Trophoblast cell (in vitro differentiated cells and primary cell): Measurements from ENCODE around the gene FMNL2.

Source experiments
- DNase-seq, 2 donors: peaks; one replicate each; pipeline ENCODE4 v3.0.0-alpha.2; 2016
- H2AFZ ChIP-seq: 2 replicates; pipeline ENCODE4 v1.6.1; 2013; ENCODE audit warnings: low read length, moderate library complexity, mild to moderate bottlenecking; ENCODE audit not compliant: insufficient read depth, poor library complexity
- H2AK5ac ChIP-seq: 2 replicates; pipeline ENCODE4 v1.6.1; 2013; ENCODE audit warnings: mild to moderate bottlenecking, low read length
- H2BK120ac ChIP-seq: 2 replicates; pipeline ENCODE4 v1.6.1; 2013; ENCODE audit warnings: low read length, mild to moderate bottlenecking, moderate library complexity; ENCODE audit not compliant: insufficient read depth, poor library complexity
- H2BK12ac ChIP-seq: 2 replicates; pipeline ENCODE4 v1.6.1; 2013; ENCODE audit warnings: mild to moderate bottlenecking, low read length, moderate library complexity
- H2BK5ac ChIP-seq: 2 replicates; pipeline ENCODE4 v1.6.1; 2013; ENCODE audit warnings: low read length, low read depth, moderate library complexity, mild to moderate bottlenecking; ENCODE audit not compliant: poor library complexity
- H3K14ac ChIP-seq: 2 replicates; pipeline ENCODE4 v1.6.1; 2013; ENCODE audit warnings: mild to moderate bottlenecking, low read length
- H3K18ac ChIP-seq: 2 replicates; pipeline ENCODE4 v1.6.1; 2013; ENCODE audit warnings: mild to moderate bottlenecking, low read length
- H3K23ac ChIP-seq: 2 replicates; pipeline ENCODE4 v1.6.1; 2013; ENCODE audit warnings: low read length
- H3K27ac ChIP-seq: 2 replicates; pipeline ENCODE4 v1.5.1; 2013; ENCODE audit warnings: low read depth, mild to moderate bottlenecking, inconsistent platforms, low read length, moderate library complexity
- H3K27me3 ChIP-seq: 2 replicates; pipeline ENCODE4 v1.6.1; 2013; ENCODE audit warnings: inconsistent platforms, mild to moderate bottlenecking, low read length, moderate library complexity; ENCODE audit not compliant: insufficient read depth
- H3K36me3 ChIP-seq, 2 experiments: 1 replicate in 1 of 2; 2 replicates in 1 of 2; pipeline ENCODE4 v1.6.1; 2013; ENCODE audit warnings: low read length in 2 of 2, mild to moderate bottlenecking in 2 of 2, moderate library complexity in 1 of 2; ENCODE audit not compliant: insufficient read depth in 2 of 2, control insufficient read depth in 1 of 2
- H3K4ac ChIP-seq: 2 replicates; pipeline ENCODE4 v1.6.1; 2013; ENCODE audit warnings: low read depth, mild to moderate bottlenecking, low read length, moderate library complexity
- H3K4me1 ChIP-seq, 2 experiments: 1 replicate in 1 of 2; 2 replicates in 1 of 2; pipeline ENCODE4 v1.6.1; 2013; ENCODE audit warnings: low read length in 2 of 2, mild to moderate bottlenecking in 2 of 2, moderate library complexity in 1 of 2; ENCODE audit not compliant: insufficient read depth in 2 of 2, control insufficient read depth in 1 of 2
- H3K4me2 ChIP-seq: 2 replicates; pipeline ENCODE4 v1.6.1; 2013; ENCODE audit warnings: inconsistent platforms, mild to moderate bottlenecking, low read length, moderate library complexity
- H3K4me3 ChIP-seq: 2 replicates; pipeline ENCODE4 v1.5.1; 2013; ENCODE audit warnings: mild to moderate bottlenecking, low read depth, low read length, inconsistent platforms
- H3K79me1 ChIP-seq: one replicate; pipeline ENCODE4 v1.6.1; 2013; ENCODE audit warnings: low read length
- H3K79me2 ChIP-seq: 2 replicates; pipeline ENCODE4 v1.6.1; 2013; ENCODE audit warnings: low read length, mild to moderate bottlenecking; ENCODE audit not compliant: control insufficient read depth, insufficient read depth, poor library complexity
- H3K9ac ChIP-seq: 2 replicates; pipeline ENCODE4 v1.6.1; 2013; ENCODE audit warnings: mild to moderate bottlenecking, low read length
- H3K9me3 ChIP-seq: 2 replicates; pipeline ENCODE4 v1.6.1; 2013; ENCODE audit warnings: low read depth, mild to moderate bottlenecking, control low read depth, inconsistent platforms, low read length; ENCODE audit not compliant: insufficient read depth
- H4K12ac ChIP-seq: 2 replicates; pipeline ENCODE4 v1.6.1; 2013; ENCODE audit warnings: low read depth, mild to moderate bottlenecking, low read length, moderate library complexity
- H4K8ac ChIP-seq: 2 replicates; pipeline ENCODE4 v1.6.1; 2013; ENCODE audit warnings: low read depth, mild to moderate bottlenecking, low read length, moderate library complexity
- H4K91ac ChIP-seq: one replicate; pipeline ENCODE4 v1.6.1; 2013; ENCODE audit warnings: low read depth, mild to moderate bottlenecking, low read length, moderate library complexity
- WGBS: extraction: QIAGEN DNeasy Blood & Tissue Kit; methylation state at CpG from one replicate; pipeline ENCODE4 v1.1.7; 2013; ENCODE audit warnings: missing lambda C conversion rate; ENCODE audit not compliant: insufficient read length, insufficient coverage; ENCODE audit errors: extremely low coverage; 5-methylcytosine and 5-hydroxymethylcytosine counted together

FMNL2 gene

DNA sequence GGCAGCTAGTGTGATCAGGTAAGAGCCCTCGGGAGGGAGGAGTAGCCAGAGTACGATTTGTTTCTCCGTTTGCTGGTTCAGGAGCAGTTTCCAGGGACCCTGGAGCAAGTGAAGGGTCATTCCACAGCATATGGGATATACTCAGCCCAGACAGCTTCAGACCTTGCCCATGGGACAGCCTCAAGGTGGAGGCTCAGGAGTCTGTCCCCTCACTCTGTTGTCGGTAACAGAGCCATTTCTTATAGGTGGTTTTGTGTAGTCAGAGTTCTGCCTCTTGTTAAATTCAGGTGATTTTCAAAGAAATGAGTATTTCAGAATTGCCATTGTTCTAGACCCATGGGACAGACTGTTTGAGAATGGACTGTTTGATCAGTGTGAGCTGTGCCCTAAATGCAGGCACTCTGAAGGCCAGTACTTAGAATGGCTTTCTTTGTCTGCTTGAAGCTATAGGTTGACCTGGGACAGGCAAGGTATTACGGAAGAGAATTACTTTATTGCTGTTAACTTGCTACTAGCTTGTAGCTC, 15.2 kb downstream of the FMNL2 start:
- no peak overlapping the region for H4K91ac ChIP-seq
- no peak overlapping the region for H2BK12ac ChIP-seq
- peaks cover 2 to 4% of the 10 kb centered on the region in 2 experiments for H3K36me3 ChIP-seq
- H3K27ac ChIP-seq = no peak overlapping the region
- no peak overlapping the region for H4K8ac ChIP-seq
- no CpG with 5 or more reads among the region's 5 CpGs for WGBS
- no peak overlapping the region for H4K12ac ChIP-seq
- H3K79me2 ChIP-seq = peaks cover 2% of the 10 kb centered on the region
- no peak overlapping the region for H2AFZ ChIP-seq
- no peak overlapping the region for H3K14ac ChIP-seq
- H3K4me2 ChIP-seq = no peak overlapping the region
- no peak overlapping the region for H3K4me3 ChIP-seq
- peak overlapping the region; percentile 62 for H3K18ac ChIP-seq
- no peaks in the 10 kb centered on the region for H3K79me1 ChIP-seq
- no peaks in the 10 kb centered on the region for H3K9me3 ChIP-seq
- peak overlapping the region; percentile 70 for H3K4ac ChIP-seq
- no peaks in the 10 kb centered on the region for H3K4me1 ChIP-seq
- H3K23ac ChIP-seq = peak overlapping the region; percentile 98
- H2AK5ac ChIP-seq = peak overlapping the region; percentile 69
- DNase-seq = no peak
- no peaks in the 10 kb centered on the region for H3K27me3 ChIP-seq
- no peak overlapping the region for H3K9ac ChIP-seq
- H2BK5ac ChIP-seq = no peak overlapping the region
- H2BK120ac ChIP-seq = no peak overlapping the region

DNA sequence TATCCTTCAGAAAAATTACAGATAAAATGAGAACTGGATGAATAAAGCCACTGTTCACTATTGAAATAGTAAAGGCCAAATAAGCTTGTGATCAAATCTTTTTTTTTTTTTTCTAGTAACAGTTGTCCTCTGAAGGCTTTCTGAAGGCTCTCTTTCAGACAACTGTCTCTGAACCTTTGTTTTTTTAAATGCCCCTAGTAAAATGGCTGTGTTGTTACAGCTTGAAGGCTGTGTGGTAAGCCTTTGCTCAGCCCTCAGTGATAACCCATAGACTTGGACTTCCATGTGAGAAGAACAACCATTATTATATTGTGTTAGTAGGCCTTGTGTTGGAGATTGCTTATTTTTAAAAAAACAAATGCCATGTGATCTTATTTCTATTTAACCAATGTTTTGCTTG, 17.6 kb downstream of the FMNL2 start:
- no peak overlapping the region for H2BK12ac ChIP-seq
- H4K91ac ChIP-seq = no peak overlapping the region
- H3K14ac ChIP-seq = no peak overlapping the region
- no peak overlapping the region for H3K27ac ChIP-seq
- no peak overlapping the region for H2AFZ ChIP-seq
- H3K79me2 ChIP-seq = peaks cover 2% of the 10 kb centered on the region
- no peak for DNase-seq
- H4K12ac ChIP-seq = no peak overlapping the region
- no peak overlapping the region for H3K23ac ChIP-seq
- H3K9ac ChIP-seq = no peak overlapping the region
- no peaks in the 10 kb centered on the region for H3K4me1 ChIP-seq
- no peak overlapping the region for H3K4me2 ChIP-seq
- H3K27me3 ChIP-seq = no peaks in the 10 kb centered on the region
- peaks cover 0 to 4% of the 10 kb centered on the region in 2 experiments for H3K36me3 ChIP-seq
- no peaks in the 10 kb centered on the region for H3K9me3 ChIP-seq
- H2AK5ac ChIP-seq = no peak overlapping the region
- no peak overlapping the region for H4K8ac ChIP-seq
- no peak overlapping the region for H2BK120ac ChIP-seq
- no peaks in the 10 kb centered on the region for H3K79me1 ChIP-seq
- no peak overlapping the region for H2BK5ac ChIP-seq
- H3K4ac ChIP-seq = no peak overlapping the region
- no peak overlapping the region for H3K4me3 ChIP-seq
- H3K18ac ChIP-seq = no peak overlapping the region

DNA sequence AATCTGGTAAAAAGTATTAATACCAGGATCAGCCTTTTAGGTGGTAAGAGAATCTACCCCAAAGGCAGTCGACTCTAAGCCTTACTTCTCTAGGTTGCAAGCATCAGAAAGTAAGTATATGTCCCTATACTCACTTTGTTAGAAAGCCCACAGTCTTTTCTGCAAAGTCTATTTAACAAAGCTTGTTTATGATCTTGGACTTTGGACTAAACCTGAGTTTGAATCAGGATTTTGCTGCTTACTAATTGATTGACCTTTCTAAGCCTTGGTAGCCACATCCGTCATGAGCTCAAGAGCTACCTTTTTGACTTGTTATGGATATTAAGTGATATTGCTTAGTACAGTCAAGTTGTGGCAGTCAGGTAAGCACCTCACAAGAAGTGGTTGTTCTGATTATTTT, 18.4 kb downstream of the FMNL2 start:
- Histone ChIP-seq H3K14ac (no peak overlapping the region), H2AK5ac (no peak overlapping the region), H3K9me3 (no peaks in the 10 kb centered on the region), H4K91ac (no peak overlapping the region), H2AFZ (no peak overlapping the region), H3K4ac (no peak overlapping the region), H3K23ac (no peak overlapping the region), H3K27ac (no peak overlapping the region), H4K12ac (no peak overlapping the region), H3K4me1 (no peaks in the 10 kb centered on the region), H3K18ac (no peak overlapping the region), H3K36me3 (peaks cover 0 to 4% of the 10 kb centered on the region in 2 experiments), H2BK120ac (no peak overlapping the region), H2BK5ac (no peak overlapping the region), H3K4me3 (no peak overlapping the region), H3K9ac (no peak overlapping the region), H2BK12ac (no peak overlapping the region), H3K79me1 (no peaks in the 10 kb centered on the region), H3K27me3 (no peaks in the 10 kb centered on the region), H4K8ac (no peak overlapping the region), H3K79me2 (peaks cover 2% of the 10 kb centered on the region), H3K4me2 (no peak overlapping the region)
- WGBS = no CpG with 5 or more reads among the region's 2 CpGs
- DNase-seq = no peak

DNA sequence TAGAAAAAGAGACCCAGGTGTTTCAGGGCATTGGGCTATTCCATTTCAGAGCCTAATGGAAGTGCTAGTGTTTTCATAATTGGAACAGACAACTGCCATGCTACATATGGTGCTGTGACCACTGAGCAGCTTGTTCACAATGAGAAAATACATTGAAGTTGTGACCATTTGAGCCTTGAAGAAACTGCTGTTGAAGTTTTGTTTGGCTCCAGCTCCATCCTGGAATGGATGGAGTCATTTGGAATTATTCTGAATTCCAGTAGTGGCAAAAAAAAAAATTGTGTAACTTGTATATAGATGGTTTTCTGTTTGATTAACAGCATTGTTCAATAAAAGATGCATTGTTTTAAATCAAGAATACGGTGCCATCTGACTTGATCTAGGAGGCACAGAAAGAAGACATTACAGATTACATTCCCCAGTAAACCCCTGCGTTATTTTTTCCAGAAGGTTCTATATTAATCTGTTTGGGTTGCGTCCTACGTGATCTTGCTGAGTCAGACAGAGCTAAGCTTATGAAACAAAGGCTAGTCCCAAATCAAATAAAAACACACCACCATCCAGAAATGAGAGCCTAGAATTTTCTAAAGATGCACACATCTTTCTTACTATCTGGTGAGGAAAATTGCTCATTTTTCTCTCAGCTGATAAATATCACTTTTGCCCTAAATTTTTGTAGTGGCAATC, 19.2 kb downstream of the FMNL2 start:
- H2BK5ac ChIP-seq = no peak overlapping the region
- no peak overlapping the region for H3K23ac ChIP-seq
- H3K27me3 ChIP-seq = no peaks in the 10 kb centered on the region
- H3K79me2 ChIP-seq = peaks cover 2% of the 10 kb centered on the region
- H3K4me2 ChIP-seq = no peak overlapping the region
- H3K4me3 ChIP-seq = no peak overlapping the region
- no peak overlapping the region for H2AFZ ChIP-seq
- H3K27ac ChIP-seq = no peak overlapping the region
- H3K9ac ChIP-seq = no peak overlapping the region
- no peaks in the 10 kb centered on the region for H3K79me1 ChIP-seq
- no peak overlapping the region for H2AK5ac ChIP-seq
- H3K18ac ChIP-seq = no peak overlapping the region
- no peak overlapping the region for H3K14ac ChIP-seq
- no peak overlapping the region for H4K91ac ChIP-seq
- no peaks in the 10 kb centered on the region for H3K4me1 ChIP-seq
- no peak overlapping the region for H2BK120ac ChIP-seq
- H4K12ac ChIP-seq = no peak overlapping the region
- no peak overlapping the region for H3K4ac ChIP-seq
- WGBS = no CpG with 5 or more reads among the region's 4 CpGs
- no peaks in the 10 kb centered on the region for H3K9me3 ChIP-seq
- no peak overlapping the region for H2BK12ac ChIP-seq
- peaks cover 0 to 4% of the 10 kb centered on the region in 2 experiments for H3K36me3 ChIP-seq
- no peak for DNase-seq
- H4K8ac ChIP-seq = no peak overlapping the region
